Uterus (tissue), 2 donors: ENCODE measurements around the gene CAPN9.

Source experiments
- CTCF ChIP-seq, 4 experiments: fragments of 200-600 bp in 2 of 4; fragments of 450-650 bp in 2 of 4; sonication (generic) in 2 of 4; IDR thresholded peaks; one replicate each; pipeline ENCODE4 v1.5.1; 2016 to 2019; ENCODE audit warnings: antibody characterized with exemption in 4 of 4, mild to moderate bottlenecking in 2 of 4, moderate library complexity in 1 of 4
- POLR2A ChIP-seq, 2 donors: fragments of 450-650 bp; IDR thresholded peaks; one replicate each; pipeline ENCODE4 v1.6.1; 2016; ENCODE audit warnings: antibody characterized with exemption in 2 of 2, mild to moderate bottlenecking in 1 of 2, moderate library complexity in 1 of 2

DNA sequence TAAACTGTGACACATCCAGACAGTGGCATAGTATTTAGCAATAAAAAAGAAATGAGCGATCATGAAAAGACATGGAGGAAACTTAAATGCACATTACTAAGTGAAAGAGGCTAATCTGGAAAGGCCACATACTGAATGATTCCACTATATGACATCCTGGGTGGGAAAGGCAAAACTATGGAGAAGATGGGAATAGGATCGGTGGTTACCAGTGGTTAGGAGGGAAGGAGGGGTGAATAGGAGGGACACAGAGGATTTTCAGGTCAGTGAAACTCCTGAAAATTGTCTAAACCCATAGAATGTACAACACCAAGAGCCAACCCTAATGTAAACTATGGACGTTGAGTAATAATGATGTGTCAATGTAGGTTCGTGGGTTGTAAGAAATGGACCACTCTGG is 47.1 kb upstream of the CAPN9 start:
- TF ChIP-seq CTCF (IDR thresholded peaks at IDR 0.05) (no peak), POLR2A (IDR thresholded peaks at IDR 0.05) (no peak)
